HFF-Myc (cell line): Measurements from ENCODE around the gene TBC1D22B.

ENCODE experiments used
- DNase-seq: peaks from one replicate; pipeline ENCODE4 v3.0.0-alpha.2; 2011; ENCODE audit warnings: low read depth; ENCODE audit errors: extremely low read depth
- H3K4me3 ChIP-seq: replicated peaks from 2 replicates; pipeline ENCODE4 v1.5.1; 2011; ENCODE audit warnings: low read depth, mild to moderate bottlenecking, control low read depth, low read length
- TF ChIP-seq, protein P1 (sequence below): IDR thresholded peaks from 2 replicates; pipeline ENCODE4 v1.5.1; 2012; ENCODE audit warnings: mild to moderate bottlenecking, low read depth, low read length, control low read depth; ENCODE audit errors: missing control alignments

The TBC1D22B gene

GRCh38 chr6:37283268-37283667 lies 25.7 kb downstream of the TBC1D22B start:
- TF ChIP-seq, protein P1, sequence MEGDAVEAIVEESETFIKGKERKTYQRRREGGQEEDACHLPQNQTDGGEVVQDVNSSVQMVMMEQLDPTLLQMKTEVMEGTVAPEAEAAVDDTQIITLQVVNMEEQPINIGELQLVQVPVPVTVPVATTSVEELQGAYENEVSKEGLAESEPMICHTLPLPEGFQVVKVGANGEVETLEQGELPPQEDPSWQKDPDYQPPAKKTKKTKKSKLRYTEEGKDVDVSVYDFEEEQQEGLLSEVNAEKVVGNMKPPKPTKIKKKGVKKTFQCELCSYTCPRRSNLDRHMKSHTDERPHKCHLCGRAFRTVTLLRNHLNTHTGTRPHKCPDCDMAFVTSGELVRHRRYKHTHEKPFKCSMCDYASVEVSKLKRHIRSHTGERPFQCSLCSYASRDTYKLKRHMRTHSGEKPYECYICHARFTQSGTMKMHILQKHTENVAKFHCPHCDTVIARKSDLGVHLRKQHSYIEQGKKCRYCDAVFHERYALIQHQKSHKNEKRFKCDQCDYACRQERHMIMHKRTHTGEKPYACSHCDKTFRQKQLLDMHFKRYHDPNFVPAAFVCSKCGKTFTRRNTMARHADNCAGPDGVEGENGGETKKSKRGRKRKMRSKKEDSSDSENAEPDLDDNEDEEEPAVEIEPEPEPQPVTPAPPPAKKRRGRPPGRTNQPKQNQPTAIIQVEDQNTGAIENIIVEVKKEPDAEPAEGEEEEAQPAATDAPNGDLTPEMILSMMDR = no peak
- no peak overlapping the region for H3K4me3 ChIP-seq
- no peak for DNase-seq

DNA sequence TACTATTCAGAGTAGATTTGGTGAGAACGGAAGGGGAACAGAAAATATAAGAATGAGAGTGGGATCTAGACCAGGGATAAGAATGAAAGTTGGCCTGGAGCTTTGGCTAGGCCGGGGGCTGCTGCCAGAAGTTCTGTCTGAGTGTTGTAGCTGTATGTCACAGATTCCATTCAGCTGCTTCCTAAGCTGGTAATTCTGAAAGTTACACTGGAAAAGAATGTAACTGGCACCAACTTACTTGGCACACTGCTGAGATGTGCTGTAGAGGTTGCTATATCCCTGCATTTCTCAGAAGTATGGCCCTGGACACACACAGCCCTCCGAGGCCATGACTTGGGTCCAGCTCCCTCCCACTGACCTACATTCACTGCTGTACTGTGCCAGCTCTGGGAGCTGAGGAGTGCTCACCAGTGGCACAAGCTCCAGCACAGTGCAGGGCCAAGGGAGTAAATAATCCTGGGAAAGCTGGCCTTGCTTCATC lies 26.1 kb downstream of the TBC1D22B start:
- TF ChIP-seq, protein P1 = no peak
- no peak overlapping the region for H3K4me3 ChIP-seq
- DNase-seq = no peak

DNA sequence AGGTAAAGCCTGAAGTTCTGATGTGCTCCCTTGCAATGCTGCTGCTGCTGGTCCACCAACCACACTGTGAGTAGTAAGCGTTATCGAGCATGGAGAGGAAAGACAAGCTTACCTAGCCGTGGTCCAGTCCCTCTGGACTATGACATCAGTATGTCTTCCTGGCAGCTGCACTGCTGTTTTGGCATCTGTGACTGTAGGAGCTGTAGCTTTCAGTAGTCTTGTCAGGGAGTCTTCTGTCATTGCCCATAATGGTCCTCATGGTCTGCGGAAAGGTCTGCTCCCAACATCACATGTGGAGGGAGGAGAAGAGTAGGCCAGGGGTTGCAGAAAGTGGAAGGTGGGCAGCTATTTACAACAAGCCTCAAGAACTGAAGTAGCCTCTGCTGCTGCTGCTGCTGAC lies 27.2 kb downstream of the TBC1D22B start:
- no peak for DNase-seq
- no peak overlapping the region for H3K4me3 ChIP-seq
- TF ChIP-seq, protein P1 = no peak

GRCh38 chr6:37285861-37286311 lies 28.3 kb downstream of the TBC1D22B start:
- no peak for DNase-seq
- H3K4me3 ChIP-seq = no peak overlapping the region
- TF ChIP-seq, protein P1 = no peak

DNA sequence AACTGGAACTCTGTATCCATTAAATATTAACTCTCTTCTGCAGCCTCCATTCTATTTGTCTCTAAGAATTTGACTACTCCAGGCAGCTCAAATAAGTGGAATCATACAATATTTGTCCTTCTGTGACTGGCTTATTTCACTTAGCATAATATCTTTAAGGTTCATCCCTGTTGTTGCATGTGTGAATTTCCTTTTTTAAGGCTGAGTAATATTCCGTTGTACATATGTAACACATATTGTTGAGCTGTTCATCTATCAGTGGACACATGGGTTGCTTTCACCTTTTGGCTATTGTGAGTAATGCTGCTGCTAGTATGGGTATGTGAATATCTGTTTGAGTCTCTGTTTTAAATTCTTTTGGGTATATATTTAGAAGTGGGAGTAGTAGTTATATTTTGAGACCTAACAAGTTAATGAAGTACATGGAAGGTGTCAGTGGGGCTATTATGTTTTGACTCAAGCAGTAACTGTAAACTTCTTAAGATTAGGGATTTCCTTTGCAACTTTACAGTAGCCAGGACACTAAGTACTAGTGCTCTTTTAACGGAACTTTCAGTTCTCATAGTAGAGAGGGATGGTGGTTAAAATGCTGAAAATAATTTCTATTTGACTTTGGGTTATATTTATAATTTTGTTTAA lies 30.1 kb downstream of the TBC1D22B start:
- TF ChIP-seq, protein P1 = no peak
- no peak for DNase-seq
- no peak overlapping the region for H3K4me3 ChIP-seq

- H3K4me3 ChIP-seq = no peak overlapping the region
- DNase-seq = no peak
- TF ChIP-seq, protein P1 = no peak
Observed at GRCh38 chr6:37288247-37288646, 30.7 kb downstream of the TBC1D22B start.

- TF ChIP-seq, protein P1 = no peak
- DNase-seq = no peak
- H3K4me3 ChIP-seq = no peak overlapping the region
Observed at GRCh38 chr6:37289931-37290330, 32.4 kb downstream of the TBC1D22B start.
